HT1080 (cell line): ENCODE results near the gene RAD51. TPM values are rescaled to one million over a fixed set of nuclear protein-coding genes. Genes with fewer than 3 reads are reported as not detected.
"Not testable (repeated sequence)": the region's sequence is repeated elsewhere in the genome, so short reads cannot be mapped to it uniquely, and the experiment has no call there.

Experiments used
- DNase-seq: peaks from one replicate; pipeline ENCODE4 v3.0.0-alpha.2; 2015; ENCODE audit warnings: low read depth
- polyA plus RNA-seq, 2 experiments: library from polyadenylated mRNA; depleted of rRNA; stranded (reverse); fragments of >200 nt; gene quantifications; 2 replicates each; pipeline ENCODE4 v1.2.3, GENCODE V29; 2015
- total RNA-seq: library from RNA; depleted of rRNA; stranded (reverse); fragments of >200 nt; shearing (Covaris generic); gene quantifications from 2 replicates; pipeline ENCODE4 v1.2.3, GENCODE V29; 2014; rRNA removed

RAD51 gene
- total RNA-seq = 10.9 and 17.7 TPM in 2 replicates
- polyA plus RNA-seq (2015; cell fraction: cytosol; rRNA removed) = 15.2 and 15.8 TPM in 2 replicates
- polyA plus RNA-seq (2015; cell fraction: nucleus; rRNA removed) = 16.0 and 18.6 TPM in 2 replicates

DNA sequence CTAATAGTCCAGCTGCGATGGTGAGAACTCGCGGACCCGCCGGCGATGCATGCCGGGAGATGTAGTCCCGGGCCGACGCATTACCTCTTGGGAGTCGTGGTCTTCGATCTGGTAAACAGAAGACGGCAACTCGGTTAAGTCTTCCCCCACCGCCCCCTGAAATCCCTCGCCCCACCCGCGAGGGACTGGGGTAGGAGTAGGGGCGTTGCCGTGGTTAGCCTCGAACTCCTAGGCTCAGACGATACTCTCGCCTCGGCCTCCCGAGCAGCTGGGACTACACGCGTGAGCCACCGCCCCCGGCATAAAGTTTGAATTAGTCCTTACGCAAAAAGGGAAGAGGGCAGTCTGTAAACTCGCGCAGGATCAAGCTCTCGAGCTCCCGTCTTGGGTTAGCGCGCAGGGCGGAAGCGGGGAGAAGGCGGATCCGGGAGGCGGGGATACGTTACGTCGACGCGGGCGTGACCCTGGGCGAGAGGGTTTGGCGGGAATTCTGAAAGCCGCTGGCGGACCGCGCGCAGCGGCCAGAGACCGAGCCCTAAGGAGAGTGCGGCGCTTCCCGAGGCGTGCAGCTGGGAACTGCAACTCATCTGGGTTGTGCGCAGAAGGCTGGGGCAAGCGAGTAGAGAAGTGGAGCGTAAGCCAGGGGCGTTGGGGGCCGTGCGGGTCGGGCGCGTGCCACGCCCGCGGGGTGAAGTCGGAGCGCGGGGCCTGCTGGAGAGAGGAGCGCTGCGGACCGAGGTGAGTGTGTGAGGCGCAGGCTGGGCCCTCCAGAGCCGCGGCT, at the start of gene RAD51:
TSS of gene RAD51 (plus strand) at position 487 of the 781 bp plus-strand sequence. CDS start 3,585 bp downstream, outside the sequence.
- DNase-seq = peak; percentile 90

DNA sequence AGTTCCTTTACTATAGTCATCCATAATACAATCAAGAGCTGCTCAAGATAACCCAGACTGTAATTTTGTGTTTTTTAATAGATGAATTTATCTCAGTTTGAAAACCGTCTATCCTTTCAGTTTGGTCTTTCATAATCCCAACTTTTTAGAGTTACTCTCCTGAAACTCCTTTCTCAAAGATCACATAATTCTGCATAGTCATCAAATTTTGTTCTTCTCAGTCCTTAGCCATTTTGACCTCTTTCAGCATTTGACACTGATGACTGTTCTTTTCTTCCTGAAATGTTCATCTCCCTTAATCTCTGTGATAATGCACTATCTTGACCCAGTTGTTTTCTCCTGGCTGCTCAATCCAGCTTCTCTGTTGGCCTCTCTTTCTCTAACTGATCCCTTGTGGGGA, 47.5 kb upstream of the RAD51 start:
- no peak for DNase-seq

DNA sequence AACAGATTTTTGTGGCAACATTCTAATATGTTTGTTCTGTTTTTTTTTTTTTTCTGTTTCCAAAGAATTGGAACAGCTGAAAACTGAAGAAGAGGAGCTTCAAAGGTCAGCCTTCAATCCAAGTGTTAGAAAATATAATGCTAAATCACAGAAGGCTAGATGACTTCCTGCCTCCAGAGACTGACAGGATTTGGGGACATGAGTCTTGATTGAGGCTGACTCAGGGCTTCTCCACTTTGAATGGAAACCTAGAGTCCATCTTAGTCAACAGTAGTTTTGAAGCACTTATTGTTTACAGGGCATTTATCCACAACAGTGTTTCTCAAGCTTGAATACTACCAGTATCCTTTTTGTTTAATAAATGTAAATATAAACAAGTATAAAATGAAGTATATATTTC, 44.5 kb upstream of the RAD51 start:
- no peak for DNase-seq

DNA sequence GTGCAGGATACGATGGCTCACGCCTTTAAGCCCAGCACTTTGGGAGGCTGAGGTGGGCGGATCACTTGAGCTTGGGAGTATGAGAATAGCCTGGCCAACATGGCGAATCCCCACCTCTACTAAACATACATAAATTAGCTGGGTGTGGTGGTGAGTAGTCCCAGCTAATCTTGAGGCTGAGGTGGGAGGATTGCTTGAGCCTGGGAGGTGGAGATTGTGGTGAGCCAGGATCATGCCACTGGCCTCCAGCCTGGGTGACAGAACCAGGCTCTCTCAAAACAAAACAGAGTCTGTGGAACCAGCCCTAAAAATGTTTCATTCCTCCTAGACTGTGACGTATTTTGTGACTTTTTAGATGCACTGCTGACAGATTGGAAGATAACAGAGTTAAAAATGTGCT, 34.3 kb upstream of the RAD51 start:
- DNase-seq = no peak

DNA sequence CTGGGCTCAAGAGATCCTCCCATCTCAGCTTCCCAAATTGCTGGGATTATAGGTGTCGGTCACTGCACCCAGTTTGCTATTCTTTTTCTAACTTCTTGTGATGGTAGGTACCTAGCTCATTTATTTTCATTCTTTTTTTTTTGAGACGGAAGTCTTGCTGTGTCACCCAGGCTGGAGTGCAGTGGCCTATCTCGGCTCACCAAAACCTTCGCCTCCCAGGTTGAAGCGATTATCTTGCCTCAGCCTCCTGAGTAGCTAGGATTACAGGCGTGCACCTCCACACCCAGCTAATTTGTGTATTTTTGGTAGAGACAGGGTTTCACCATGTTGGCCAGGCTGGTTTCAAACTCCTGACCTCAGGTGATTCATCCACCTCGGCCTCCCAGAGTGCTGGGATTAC, 30.1 kb upstream of the RAD51 start:
- no peak for DNase-seq

DNA sequence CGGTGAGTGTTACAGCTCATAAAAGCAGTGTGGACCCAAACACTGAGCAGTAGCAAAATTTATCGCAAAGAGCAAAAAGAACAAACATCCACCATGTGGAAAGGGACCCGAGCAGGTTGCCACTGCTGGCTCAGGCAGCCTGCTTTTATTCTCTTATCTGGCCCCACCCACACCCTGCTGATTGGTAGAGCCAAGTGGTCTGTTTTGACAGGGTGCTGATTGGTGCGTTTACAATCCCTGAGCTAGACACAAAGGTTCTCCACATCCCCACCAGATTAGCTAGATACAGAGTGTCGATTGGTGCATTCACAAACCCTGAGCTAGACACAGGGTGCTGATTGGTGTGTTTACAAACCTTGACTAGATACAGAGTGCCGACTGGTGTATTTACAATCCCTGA, 18.7 kb upstream of the RAD51 start:
- DNase-seq = not testable (repeated sequence)

DNA sequence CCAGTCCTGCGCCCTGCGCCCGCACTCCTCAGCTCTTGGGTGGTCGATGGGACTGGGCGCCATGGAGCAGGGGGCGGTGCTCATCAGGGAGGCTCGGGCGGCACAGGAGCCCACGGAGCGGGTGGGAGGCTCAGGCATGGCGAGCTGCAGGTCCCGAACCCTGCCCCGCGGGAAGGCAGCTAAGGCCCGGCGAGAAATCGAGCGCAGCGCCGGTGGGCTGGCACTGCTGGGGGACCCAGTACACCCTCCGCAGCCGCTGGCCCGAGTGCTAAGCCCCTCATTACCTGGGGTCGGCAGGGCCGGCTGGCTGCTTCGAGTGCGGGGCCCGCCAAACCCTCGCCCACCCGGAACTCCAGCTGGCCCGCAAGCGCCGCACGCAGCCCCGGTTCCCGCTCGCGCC, 18.1 kb upstream of the RAD51 start:
- not testable (repeated sequence) for DNase-seq

DNA sequence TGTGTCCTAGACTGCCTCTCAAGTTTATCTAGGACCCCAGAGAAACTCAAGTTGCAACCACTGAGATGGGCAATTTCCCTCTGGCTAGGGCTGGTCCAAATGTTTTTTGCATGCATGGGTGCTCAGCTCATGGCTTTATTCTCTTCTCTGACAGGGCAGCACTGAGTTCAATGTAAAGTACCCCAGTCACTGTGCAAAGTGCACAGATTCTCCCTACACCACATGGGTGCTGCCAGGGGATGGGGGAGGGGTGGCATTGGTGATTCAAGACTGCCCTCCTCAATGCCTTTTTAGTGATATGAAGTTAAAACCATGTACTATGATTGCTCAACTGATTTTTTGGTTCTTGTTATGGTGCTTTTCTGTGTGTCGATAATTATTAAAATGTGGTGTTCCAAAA, 14.8 kb upstream of the RAD51 start:
- no peak for DNase-seq

DNA sequence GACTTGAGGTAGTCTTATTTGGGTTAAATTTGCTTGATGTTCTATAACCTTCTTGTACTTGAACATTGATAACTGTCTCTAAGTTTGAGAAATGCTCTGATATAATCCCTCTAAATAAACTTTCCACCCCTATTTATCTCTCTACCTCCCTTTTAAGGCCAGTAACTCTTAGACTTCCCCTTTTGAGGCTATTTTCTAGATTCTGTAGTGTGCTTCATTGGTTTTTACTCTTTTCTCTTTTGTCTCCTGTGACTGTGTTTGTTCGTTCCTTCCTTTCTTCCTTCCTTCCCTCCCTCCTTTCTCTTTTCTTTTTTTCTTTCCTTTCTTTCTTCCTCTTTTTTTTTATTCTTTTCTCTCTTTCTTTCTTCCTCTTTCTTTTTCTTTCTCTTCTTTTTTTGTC, 14.0 kb upstream of the RAD51 start:
- not testable (repeated sequence) for DNase-seq

DNA sequence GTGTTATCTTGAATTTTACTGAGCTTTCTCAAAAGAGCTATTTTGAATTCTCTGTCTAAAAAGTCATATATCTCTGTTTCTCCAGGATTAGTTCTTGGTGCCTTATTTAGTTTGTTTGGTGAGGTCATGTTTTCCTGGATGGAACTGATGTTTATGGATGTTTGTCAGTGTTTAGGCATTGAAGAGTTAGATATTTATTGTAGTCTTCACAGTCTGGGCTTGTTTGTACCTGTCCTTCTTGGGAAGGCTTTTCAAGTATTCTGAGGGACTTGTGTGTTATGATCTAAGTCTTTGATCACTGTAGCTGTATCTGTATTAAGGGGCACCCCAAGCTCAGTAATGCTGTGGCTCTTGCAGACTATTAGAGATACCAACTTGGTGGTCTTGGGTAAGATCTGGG, 10.6 kb upstream of the RAD51 start:
- DNase-seq = no peak

DNA sequence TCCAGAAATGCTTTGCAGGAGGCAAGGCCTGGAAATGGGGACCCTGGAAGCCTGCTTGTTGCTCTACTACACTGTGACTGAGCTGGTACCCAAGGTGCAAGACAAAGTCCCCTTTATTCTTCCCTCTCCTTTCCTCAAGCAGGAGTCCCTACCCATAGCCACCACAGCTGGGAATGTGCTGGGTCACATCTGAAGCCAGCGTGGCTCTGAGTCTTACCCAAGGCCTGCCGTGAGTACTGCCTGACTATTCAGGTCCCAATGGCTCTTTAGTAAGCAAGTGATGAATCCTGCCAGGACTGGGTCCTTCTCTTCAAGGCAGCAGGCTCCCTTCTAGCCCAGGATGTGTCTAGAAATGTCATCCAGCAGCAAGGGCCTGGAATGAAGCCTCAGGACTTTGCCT, 9.6 kb upstream of the RAD51 start:
- no peak for DNase-seq

DNA sequence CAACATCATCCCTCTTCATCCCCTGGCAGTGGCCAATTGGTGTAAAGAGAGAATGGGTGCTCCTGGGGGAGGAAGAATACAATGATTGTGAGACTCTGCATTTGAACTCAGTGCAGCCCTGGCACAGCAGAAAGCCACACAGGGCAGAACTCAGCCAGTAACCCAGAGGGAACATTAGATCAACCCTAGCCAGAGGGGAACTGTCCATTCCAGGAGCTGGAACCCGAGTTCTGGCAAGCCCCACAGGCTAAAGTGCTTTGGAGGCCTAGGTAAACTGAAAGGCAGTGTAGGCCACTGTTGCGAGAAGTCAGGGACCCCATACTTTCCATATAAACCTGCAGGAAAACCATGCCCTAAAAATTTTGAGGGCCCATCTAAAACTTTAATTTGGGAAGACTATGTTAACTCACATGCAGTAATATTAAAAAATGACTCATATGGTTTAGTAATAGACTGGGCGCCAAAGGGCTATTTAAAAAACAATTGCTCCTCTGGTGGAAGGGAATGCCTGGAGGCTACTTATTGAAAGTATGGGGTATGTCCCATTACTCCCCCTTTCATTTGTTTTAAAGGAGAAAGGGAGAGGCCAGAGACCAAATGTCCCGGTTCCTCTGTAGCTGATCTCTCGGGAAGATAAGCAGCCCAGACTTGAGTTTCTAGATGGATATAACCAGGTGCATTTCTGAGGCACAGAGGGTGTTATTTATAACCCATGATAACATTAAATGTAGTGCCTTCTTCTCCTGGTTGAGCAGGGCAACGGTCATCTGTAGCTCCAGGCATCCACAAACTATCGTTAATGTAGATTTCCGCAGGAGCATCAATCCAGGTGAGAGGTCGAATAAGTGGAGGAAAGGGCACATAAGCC, 5.8 kb upstream of the RAD51 start:
- no peak for DNase-seq

DNA sequence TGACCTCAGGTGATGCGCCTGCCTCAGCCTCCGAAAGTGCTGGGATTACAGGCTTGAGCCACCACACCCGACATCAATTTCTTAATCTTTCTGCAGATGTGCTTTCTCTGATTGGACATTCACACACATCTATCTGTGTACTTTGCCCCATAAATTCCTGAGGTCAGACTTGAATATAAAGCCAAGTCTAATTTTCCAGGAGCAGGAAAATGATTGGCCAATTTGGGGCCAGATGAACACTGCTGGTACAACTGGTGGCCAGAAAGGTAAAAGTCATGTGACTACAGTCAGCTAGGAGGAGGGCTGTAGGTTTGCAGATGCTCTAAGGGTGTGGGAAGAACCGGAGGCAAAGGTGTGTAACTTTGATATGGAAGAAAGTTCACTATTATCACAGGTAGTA, 3.2 kb upstream of the RAD51 start:
- DNase-seq = no peak

DNA sequence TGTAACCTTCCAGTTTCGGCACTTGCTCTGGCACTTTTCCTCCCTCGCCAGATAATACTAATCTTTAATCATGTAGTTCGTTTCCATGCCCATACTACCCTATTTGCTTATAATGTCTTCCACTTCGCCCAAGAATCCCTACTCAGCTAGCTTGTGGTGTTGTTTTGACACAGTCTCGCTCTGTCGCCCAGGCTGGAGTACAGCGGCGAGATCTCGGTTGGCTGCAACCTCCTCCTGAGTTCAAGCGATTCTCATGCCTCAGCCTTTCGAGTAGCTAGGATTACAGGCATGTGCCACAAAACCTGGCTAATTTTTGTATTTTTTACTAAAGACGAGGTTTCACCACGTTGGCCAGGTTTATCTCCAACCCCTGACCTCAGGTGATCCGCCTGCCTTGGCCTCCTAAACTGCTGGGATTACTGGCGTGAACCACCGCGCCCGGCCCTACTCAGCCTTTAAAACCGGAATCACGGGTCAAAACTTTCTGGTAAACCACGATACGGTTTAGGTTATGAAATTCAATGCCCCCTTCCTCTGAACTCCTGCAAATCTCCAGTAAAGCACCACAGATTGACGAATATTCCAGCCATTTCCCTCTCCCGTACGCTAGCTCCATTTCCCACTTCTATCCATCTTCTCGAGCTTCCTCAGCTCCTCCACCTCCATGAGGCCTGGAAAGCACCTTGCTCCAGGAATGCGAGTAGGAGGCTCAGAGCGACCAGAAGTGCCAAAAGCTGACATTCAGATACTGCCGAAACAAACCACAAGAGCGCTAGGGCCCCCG, 878 bp upstream of the RAD51 start:
- no peak for DNase-seq

DNA sequence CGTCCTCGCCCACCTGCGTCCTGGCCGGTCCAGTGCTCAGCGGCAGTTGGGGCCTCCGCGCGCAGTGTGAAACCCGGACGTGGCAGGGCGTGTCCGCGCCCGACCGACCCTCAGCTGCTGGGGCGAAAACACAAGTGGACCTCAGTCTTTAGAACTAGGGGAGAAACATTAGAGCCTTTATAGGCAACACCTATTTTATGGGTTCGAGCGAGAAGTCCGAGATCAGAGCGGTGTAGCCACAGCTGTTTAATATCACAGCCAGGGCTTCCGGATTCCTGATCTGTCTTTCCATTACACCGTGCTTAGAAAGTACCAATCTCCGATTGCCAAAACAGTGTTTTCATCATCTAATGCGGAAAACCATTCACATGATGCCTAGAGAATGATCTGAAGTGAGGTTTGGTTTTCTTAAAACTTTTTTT, 506 bp downstream of the RAD51 start:
- DNase-seq = no peak

DNA sequence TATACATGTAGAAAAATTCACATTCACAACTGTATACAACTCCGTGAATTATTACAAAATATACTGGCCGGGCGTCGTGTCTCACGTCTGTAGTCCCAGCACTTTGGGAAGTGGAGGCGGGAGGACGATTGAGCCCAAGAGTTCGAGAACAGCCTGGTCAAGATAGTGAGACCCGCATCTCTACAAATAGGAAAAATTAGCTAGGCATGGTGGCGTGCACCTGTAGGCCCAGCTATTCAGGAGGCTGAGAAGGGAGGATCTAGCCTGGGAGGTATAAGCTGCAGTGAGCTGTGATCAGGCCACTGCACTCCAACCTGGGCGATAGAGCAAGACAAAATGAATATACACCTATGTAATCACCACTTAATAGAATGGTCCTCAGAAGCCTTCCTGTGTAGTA, 1.3 kb downstream of the RAD51 start:
- no peak for DNase-seq

DNA sequence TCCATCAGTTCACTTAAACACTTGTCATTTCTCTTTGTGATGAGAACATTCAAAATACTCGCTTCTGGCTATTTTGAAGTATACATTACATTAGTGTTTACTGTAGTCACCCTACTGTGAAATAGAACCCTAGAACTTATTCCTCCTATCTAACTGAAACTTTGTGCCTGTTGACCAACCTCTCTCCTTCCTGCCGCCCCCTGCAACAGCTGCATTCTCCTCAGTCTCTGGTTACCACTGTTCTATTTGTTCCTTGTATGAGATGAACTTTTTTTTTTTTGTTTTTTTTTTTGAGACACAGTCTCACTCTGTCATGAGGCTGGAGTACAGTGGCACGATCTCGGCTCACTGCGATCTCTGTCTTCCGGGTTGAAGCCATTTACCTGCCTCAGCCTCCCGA, 2.9 kb downstream of the RAD51 start:
- no peak for DNase-seq

DNA sequence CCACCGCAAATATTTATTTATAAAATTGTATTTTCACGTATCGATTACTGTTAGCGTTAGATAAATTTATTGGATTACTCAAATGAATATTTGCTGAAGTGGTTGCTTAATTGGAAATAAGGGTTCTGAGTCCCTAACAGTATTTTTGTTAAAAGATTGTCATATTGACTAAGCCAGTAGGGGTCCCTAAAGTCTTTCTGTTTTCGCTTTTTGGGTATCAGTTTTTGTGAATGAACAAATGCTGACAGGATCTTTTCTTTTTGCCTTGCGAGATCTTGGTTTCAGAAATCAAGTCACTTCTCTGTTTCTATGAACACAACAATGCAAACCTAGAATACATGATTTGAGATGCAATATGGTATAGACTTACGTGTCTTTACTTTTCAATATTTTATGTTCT, 7.1 kb downstream of the RAD51 start:
- peak; percentile 10 for DNase-seq

DNA sequence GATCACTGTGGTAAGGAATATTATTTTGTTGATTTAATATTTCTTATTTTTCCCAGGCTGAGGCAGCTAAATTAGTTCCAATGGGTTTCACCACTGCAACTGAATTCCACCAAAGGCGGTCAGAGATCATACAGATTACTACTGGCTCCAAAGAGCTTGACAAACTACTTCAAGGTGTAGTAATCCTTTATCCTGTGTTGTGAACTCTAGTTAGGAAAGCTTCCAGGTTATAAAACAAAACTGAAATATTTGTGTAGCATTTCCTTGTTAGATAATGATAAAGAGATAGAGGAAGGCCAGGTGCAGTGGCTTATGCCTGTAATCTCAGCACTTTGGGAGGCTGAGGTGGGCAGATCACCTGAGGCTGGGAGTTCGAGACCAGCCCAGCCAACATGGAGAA, 11.1 kb downstream of the RAD51 start:
- no peak for DNase-seq

DNA sequence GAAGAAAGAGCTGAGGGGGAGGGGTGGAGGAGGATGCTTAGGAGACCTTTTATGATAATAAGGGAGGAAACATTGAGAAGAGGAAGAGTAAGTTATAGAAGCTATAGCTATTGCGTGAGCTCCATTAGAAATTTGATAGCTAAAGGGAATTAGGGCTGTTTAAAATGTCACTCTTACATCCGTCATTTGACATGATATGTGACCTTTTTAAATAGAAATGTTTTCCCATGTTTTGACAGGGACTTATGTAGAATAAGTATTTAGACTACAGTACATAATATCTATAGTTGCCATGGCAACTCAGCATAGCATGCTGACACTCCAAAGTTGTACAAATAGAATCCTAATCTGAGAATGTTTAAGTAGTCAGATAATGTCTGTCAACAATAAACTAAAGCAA, 19.2 kb downstream of the RAD51 start:
- no peak for DNase-seq

DNA sequence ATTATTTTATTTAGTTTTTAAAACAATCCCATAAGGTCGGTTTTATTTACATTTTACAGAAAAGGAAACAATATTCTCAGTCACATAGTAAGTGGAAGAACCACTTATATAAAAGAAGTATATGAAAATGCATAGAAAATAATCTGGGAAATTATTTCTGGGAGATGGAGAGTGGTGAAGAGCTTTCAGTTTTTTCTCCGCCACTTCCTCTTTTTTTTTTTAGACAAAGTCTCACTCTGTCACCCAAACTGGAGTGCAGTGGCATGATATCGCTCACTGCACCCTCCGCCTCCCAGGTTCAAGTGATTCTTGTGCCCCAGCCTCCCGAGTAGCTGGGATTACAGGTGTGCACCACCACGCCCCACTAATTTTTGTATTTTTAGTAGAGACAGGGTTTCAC, 21.2 kb downstream of the RAD51 start:
- DNase-seq = no peak

DNA sequence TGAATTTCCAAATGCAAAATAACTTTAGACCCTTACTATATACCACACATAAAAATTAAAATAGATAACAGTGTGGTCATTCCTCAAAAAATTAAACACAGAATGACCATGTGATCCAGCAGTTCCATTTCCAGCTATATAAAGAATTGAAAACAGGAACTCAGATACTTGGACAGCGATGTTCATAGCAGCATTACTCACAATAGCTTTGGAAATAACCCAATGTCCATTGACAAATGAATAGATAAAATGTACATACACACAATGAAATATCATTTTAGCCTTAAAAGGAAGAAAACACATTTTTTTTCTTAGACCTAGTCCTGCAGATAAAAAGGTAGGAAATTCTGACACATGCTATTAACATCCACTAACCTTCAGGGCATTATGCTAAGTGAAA, 26.7 kb downstream of the RAD51 start:
- DNase-seq = no peak
